ENCODE data around the gene SCAANT1. TPM values are rescaled to one million over a fixed set of nuclear protein-coding genes. Genes with fewer than 3 reads are reported as not detected.

The SCAANT1 gene
- total RNA-seq, 2 donors from 2014 or later: not detected

GRCh38 chr3:63912768-63913588, 795 bp upstream of the SCAANT1 start:
- Histone ChIP-seq H3K27ac (peak overlapping the region; percentile 99), H3K9ac (ENCODE audit: low read depth in 2 of 2, low read length in 2 of 2) (peak overlapping the region; percentile 72 to 81), H3K4me3 (peak overlapping the region; percentile 77), H3K4me1 (no peaks in the 10 kb centered on the region), H3K36me3 (no peaks in the 10 kb centered on the region), H3K27me3 (no peaks in the 10 kb centered on the region), H3K9me3 (no peaks in the 10 kb centered on the region)
- peak; percentile 65 for DNase-seq
- intact Hi-C loops (cut with DNase I): loop anchor here (10.0 kb wide), 1 partner anchor 72 kb away; no protein-coding TSS in a partner anchor
- TF ChIP-seq, protein P1, sequence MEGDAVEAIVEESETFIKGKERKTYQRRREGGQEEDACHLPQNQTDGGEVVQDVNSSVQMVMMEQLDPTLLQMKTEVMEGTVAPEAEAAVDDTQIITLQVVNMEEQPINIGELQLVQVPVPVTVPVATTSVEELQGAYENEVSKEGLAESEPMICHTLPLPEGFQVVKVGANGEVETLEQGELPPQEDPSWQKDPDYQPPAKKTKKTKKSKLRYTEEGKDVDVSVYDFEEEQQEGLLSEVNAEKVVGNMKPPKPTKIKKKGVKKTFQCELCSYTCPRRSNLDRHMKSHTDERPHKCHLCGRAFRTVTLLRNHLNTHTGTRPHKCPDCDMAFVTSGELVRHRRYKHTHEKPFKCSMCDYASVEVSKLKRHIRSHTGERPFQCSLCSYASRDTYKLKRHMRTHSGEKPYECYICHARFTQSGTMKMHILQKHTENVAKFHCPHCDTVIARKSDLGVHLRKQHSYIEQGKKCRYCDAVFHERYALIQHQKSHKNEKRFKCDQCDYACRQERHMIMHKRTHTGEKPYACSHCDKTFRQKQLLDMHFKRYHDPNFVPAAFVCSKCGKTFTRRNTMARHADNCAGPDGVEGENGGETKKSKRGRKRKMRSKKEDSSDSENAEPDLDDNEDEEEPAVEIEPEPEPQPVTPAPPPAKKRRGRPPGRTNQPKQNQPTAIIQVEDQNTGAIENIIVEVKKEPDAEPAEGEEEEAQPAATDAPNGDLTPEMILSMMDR (IDR thresholded peaks at IDR 0.05): no peak

DNA sequence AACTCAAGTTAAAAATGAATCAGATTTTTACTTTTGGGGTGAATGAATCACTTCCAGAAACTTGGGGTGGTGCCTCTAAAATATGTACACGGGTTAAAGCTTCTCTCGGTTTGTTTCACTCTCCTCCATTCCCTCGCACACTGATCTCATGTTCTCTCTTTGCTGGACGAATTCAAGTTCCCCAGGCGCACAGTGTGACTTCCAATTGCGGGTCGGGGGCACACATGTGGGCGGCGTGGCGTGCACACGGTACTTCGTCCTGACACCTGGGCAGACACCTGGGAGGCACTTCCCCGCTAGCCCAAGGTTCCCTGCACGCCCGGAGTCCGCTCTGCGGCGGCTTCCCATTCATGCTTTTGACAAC, 692 bp downstream of the SCAANT1 start:
- Histone ChIP-seq H3K9me3 (no peaks in the 10 kb centered on the region), H3K4me3 (peak overlapping the region; percentile 77), H3K4me1 (no peaks in the 10 kb centered on the region), H3K27ac (peak overlapping the region; percentile 99), H3K36me3 (no peaks in the 10 kb centered on the region), H3K9ac (ENCODE audit: low read depth in 2 of 2, low read length in 2 of 2) (peak overlapping the region; percentile 81 to 89), H3K27me3 (no peaks in the 10 kb centered on the region)
- TF ChIP-seq, protein P1 (IDR thresholded peaks at IDR 0.05): no peak
- DNase-seq: no peak
- intact Hi-C loops (cut with DNase I): loop anchor here (10.0 kb wide), 1 partner anchor 73 kb away; no protein-coding TSS in a partner anchor

GRCh38 chr3:63910891-63911290, 1.3 kb downstream of the SCAANT1 start:
- Histone ChIP-seq H3K27ac (peak overlapping the region; percentile 99), H3K9ac (ENCODE audit: low read depth in 2 of 2, low read length in 2 of 2) (peak overlapping the region; percentile 81 to 89), H3K36me3 (no peaks in the 10 kb centered on the region), H3K4me1 (no peaks in the 10 kb centered on the region), H3K27me3 (no peaks in the 10 kb centered on the region), H3K4me3 (peak overlapping the region; percentile 77), H3K9me3 (no peaks in the 10 kb centered on the region)
- intact Hi-C loops (cut with DNase I): loop anchor here (10.0 kb wide), 1 partner anchor 74 kb away; no protein-coding TSS in a partner anchor
- TF ChIP-seq, protein P1 (IDR thresholded peaks at IDR 0.05): no peak
- no peak for DNase-seq

- intact Hi-C loops (cut with DNase I): loop anchor here (10.0 kb wide), 1 partner anchor 75 kb away; no protein-coding TSS in a partner anchor
- Histone ChIP-seq H3K4me3 (no peak overlapping the region), H3K36me3 (no peaks in the 10 kb centered on the region), H3K9ac (ENCODE audit: low read depth in 2 of 2, low read length in 2 of 2) (no peak overlapping the region), H3K4me1 (no peaks in the 10 kb centered on the region), H3K27me3 (no peaks in the 10 kb centered on the region), H3K9me3 (no peaks in the 10 kb centered on the region), H3K27ac (no peak overlapping the region)
- DNase-seq: no peak
- TF ChIP-seq, protein P1 (IDR thresholded peaks at IDR 0.05): no peak
Measured at GRCh38 chr3:63910001-63910400, 2.2 kb downstream of the SCAANT1 start.

DNA sequence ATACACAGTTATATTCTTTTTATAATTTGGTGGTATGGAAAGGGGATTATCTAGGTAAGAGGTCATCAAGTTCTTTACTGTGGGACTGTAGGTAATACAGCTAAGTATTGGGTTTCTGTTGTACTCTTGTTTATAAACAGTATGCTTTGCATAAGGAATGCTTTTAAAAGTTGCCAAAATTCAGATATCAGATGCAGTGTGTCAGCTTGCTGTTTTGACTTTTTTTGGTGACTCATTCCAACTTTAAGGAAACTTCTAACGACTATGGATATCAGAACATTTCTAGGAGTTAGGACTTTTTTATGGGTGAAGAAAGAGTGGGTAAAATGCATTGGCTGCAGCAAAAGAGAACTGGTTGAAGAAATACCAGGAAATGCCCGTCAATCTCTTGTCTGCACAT, 2.8 kb downstream of the SCAANT1 start:
- intact Hi-C loops (cut with DNase I): loop anchor here (5.0 kb wide), 1 partner anchor 42 kb away; no protein-coding TSS in a partner anchor

More for the DNA sequence above, 2.8 kb downstream of the SCAANT1 start:
- no peaks in the 10 kb centered on the region for H3K4me1 ChIP-seq
- H3K27me3 ChIP-seq: no peaks in the 10 kb centered on the region
- no peaks in the 10 kb centered on the region for H3K36me3 ChIP-seq
- H3K9me3 ChIP-seq: no peaks in the 10 kb centered on the region
- H3K4me3 ChIP-seq: no peak overlapping the region
- TF ChIP-seq, protein P1 (IDR thresholded peaks at IDR 0.05): no peak
- H3K9ac ChIP-seq (ENCODE audit: low read depth in 2 of 2, low read length in 2 of 2): no peak overlapping the region
- DNase-seq: no peak
- no peak overlapping the region for H3K27ac ChIP-seq
